ENCODE results near the gene DCLK3. TPM values are rescaled to one million over a fixed set of nuclear protein-coding genes. Genes with fewer than 3 reads are reported as not detected.

DCLK3 gene
- total and polyA plus RNA-seq, 2 of the 4 experiments (the other 2 are of a cell fraction), result not detected

GRCh38 chr3:36733723-36734122, 30.6 kb downstream of the DCLK3 start:
- H3K4me1 ChIP-seq (ENCODE audit: control insufficient read depth, insufficient read depth, low read length), result no peaks in the 10 kb centered on the region
- H3K4me3 ChIP-seq (ENCODE audit: insufficient read depth, low read depth, low read length), result no peak overlapping the region
- no TSS peak for BruUV-seq (replicated peaks)
- CTCF ChIA-PET, result interaction anchor here (0.7 to 1.0 kb wide), 2 partner anchors 225 to 1081 kb away, joined by 3 to 4 read pairs; no protein-coding TSS in a partner anchor
- H3K9ac ChIP-seq (ENCODE audit: low read depth, low read length), result no peak overlapping the region
- H2BK15ac ChIP-seq (ENCODE audit: low read depth, low read length), result no peak overlapping the region
- H2BK20ac ChIP-seq (ENCODE audit: low read depth, low read length), result no peak overlapping the region
- H3K56ac ChIP-seq (ENCODE audit: extremely low read depth, insufficient read depth, low read length), result no peak overlapping the region
- no peaks in the 10 kb centered on the region for H3K79me1 ChIP-seq (ENCODE audit: low read depth in 1 of 2, low read length in 2 of 2)
- no peak overlapping the region for H3K27ac ChIP-seq (ENCODE audit: insufficient read depth, low read length)
- H2AK5ac ChIP-seq (ENCODE audit: low read depth, low read length), result no peak overlapping the region
- no peak for DNase-seq
- H3K4ac ChIP-seq (ENCODE audit: low read depth, low read length), result no peak overlapping the region
- H3K4me2 ChIP-seq (ENCODE audit: low read depth, low read length), result no peak overlapping the region
- no peak overlapping the region for H3K23ac ChIP-seq (ENCODE audit: low read depth, low read length)
- H3K14ac ChIP-seq (replicated peaks; ENCODE audit: low read depth, low read length), result no peak overlapping the region
- intact Hi-C loops (cut with micrococcal nuclease), result no loop called here
- H2AK9ac ChIP-seq (replicated peaks; ENCODE audit: low read depth, low read length, poor library complexity), result no peak overlapping the region
- no peak for TF ChIP-seq MXI1 (IDR thresholded peaks at IDR 0.05; ENCODE audit: borderline replicate concordance, low read depth, low read length)
- no peak for TF ChIP-seq RCOR1 (IDR thresholded peaks at IDR 0.05; ENCODE audit: insufficient replicate concordance, low read length)
- TF ChIP-seq MAZ (IDR thresholded peaks at IDR 0.05; ENCODE audit: borderline replicate concordance, low read depth, low read length), result no peak
- TF ChIP-seq RFX5 (IDR thresholded peaks at IDR 0.05; ENCODE audit: low read depth, low read length), result no peak
- TF ChIP-seq NFE2L2 (IDR thresholded peaks at IDR 0.05; ENCODE audit: low read depth, low read length), result no peak
- TF ChIP-seq CHD1 (IDR thresholded peaks at IDR 0.05; ENCODE audit: low read depth, low read length), result no peak
- no peak for TF ChIP-seq MAFK (IDR thresholded peaks at IDR 0.05; ENCODE audit: low read depth, low read length)
- no peak for TF ChIP-seq CTCF (conservative IDR thresholded peaks at IDR 0.05; ENCODE audit: low read depth, low read length)
- TF ChIP-seq CEBPB (IDR thresholded peaks at IDR 0.05; ENCODE audit: low read depth, low read length), result no peak
- TF ChIP-seq ELK1 (IDR thresholded peaks at IDR 0.05; ENCODE audit: borderline replicate concordance, low read depth, low read length), result no peak
- no peak for TF ChIP-seq USF2 (IDR thresholded peaks at IDR 0.05; ENCODE audit: low read depth, low read length)
- TF ChIP-seq BHLHE40 (IDR thresholded peaks at IDR 0.05; ENCODE audit: low read depth, low read length), result no peak
- TF ChIP-seq FOS (IDR thresholded peaks at IDR 0.05; ENCODE audit: low read depth, low read length), result no peak
- no peak for TF ChIP-seq RAD21 (IDR thresholded peaks at IDR 0.05; ENCODE audit: low read length)
- no peak for TF ChIP-seq POLR2A (IDR thresholded peaks at IDR 0.05; ENCODE audit: low read depth, low read length)
- no peak for TF ChIP-seq SMC3 (IDR thresholded peaks at IDR 0.05; ENCODE audit: low read depth, low read length)
- H4K91ac ChIP-seq (ENCODE audit: insufficient read depth, low read depth, low read length), result no peak overlapping the region
- dilution Hi-C loops (cut with HindIII; ENCODE audit: low sequenced_read_pairs, unreplicated experiment), result no loop called here
- no peaks in the 10 kb centered on the region; the same call in 1 of the 2 replicates for H3K9me1 ChIP-seq (ENCODE audit: insufficient read depth, low read length)
- no peak overlapping the region for H2BK120ac ChIP-seq (ENCODE audit: low read depth, low read length)
- no peaks in the 10 kb centered on the region for H4K20me1 ChIP-seq (ENCODE audit: insufficient read depth, low read length)
- H4K8ac ChIP-seq (ENCODE audit: low read depth in 2 of 2, low read length in 2 of 2), result no peak overlapping the region
- H3K9me3 ChIP-seq (ENCODE audit: control insufficient read depth, insufficient read depth, low read length), result no peaks in the 10 kb centered on the region
- H4K5ac ChIP-seq (ENCODE audit: low read depth, low read length), result no peak overlapping the region
- POLR2A ChIA-PET (ENCODE audit: unreplicated experiment), result interaction anchor here (0.6 kb wide), 1 partner anchor 210 kb away, joined by 4 read pairs; no protein-coding TSS in a partner anchor
- no peak overlapping the region for H2AFZ ChIP-seq (replicated peaks; ENCODE audit: low read length, poor library complexity)
- no peak for ATAC-seq (ENCODE audit: low read depth)
- in situ Hi-C loops (cut with MboI; ENCODE audit: low sequenced_read_pairs), result loop anchor here (25.0 kb wide), 1 partner anchor 479 kb away; no protein-coding TSS in a partner anchor
- no CpG with 5 or more reads among the region's 1 CpG for WGBS, 2 experiments (ENCODE audit: extremely low coverage in 2 of 2, insufficient read length in 1 of 2)
- H3K18ac ChIP-seq (ENCODE audit: low read depth, low read length), result no peak overlapping the region
- H3K36me3 ChIP-seq (ENCODE audit: control insufficient read depth, insufficient read depth, low read length), result no peaks in the 10 kb centered on the region
- H3K27me3 ChIP-seq (ENCODE audit: control insufficient read depth, insufficient read depth, low read length), result peaks cover 10% of the 10 kb centered on the region
- no peak overlapping the region for H2BK5ac ChIP-seq (ENCODE audit: low read depth, low read length, poor library complexity, severe bottlenecking)
